Gastrocnemius medialis (tissue), 4 donors: Measurements from ENCODE around the gene DCAF4. TPM values are rescaled to one million over a fixed set of nuclear protein-coding genes. Genes with fewer than 3 reads are reported as not detected.

Source experiments
- ATAC-seq, 2 donors: fragments of 150-250 bp; one replicate each; pipeline ENCODE4 v1.9.1; 2016
- DNase-seq, 2 donors: peaks; one replicate each; pipeline ENCODE4 v3.0.0-alpha.2; 2019
- H3K27ac ChIP-seq, 4 donors: fragments of 200-600 bp; sonication (generic); 1 replicate in 1 of 4; 2 replicates in 3 of 4; pipeline ENCODE4 v1.5.1; 2016 to 2018; ENCODE audit warnings: mild to moderate bottlenecking in 2 of 4, moderate library complexity in 1 of 4
- H3K27me3 ChIP-seq, 3 donors: fragments of 200-600 bp; sonication (generic) in 2 of 3; 1 replicate in 1 of 3; 2 replicates in 2 of 3; pipeline versions ENCODE4 v1.5.1 to v1.6.0; 2016 to 2019; ENCODE audit warnings: mild to moderate bottlenecking in 1 of 3, moderate library complexity in 1 of 3
- H3K36me3 ChIP-seq, 2 donors: fragments of 200-600 bp; sonication (generic) in 1 of 2; one replicate each; pipeline ENCODE4 v1.5.1; 2017 to 2018
- H3K4me1 ChIP-seq, 2 donors: fragments of 200-600 bp; sonication (generic) in 1 of 2; one replicate each; pipeline ENCODE4 v1.5.1; 2016 to 2017; ENCODE audit warnings: mild to moderate bottlenecking in 2 of 2
- H3K4me3 ChIP-seq, 4 donors: fragments of 200-600 bp; sonication (generic) in 3 of 4; 1 replicate in 1 of 4; 2 replicates in 3 of 4; pipeline ENCODE4 v1.5.1; 2016 to 2019; ENCODE audit warnings: mild to moderate bottlenecking in 2 of 4
- H3K9me3 ChIP-seq, 3 donors: fragments of 200-600 bp; sonication (generic) in 2 of 3; 1 replicate in 1 of 3; 2 replicates in 2 of 3; pipeline ENCODE4 v1.5.1; 2016 to 2019
- POLR2A ChIP-seq, 2 donors: fragments of 450-650 bp; IDR thresholded peaks; one replicate each; pipeline ENCODE4 v1.6.1; 2017; ENCODE audit warnings: antibody characterized with exemption in 2 of 2, mild to moderate bottlenecking in 2 of 2, moderate library complexity in 2 of 2
- in situ Hi-C, 4 donors: fragments of 200-750 bp; cut with MboI; loops; one replicate each; pipeline versions ENCODE4 v1.15.0 to v1.8.0; 2017; ENCODE audit warnings: low sequenced_read_pairs in 4 of 4
- intact Hi-C: fragments of 100-400 bp; cut with DNase I; formaldehyde crosslinking; loops from one replicate; pipeline ENCODE4 v1.15.1; 2023; ENCODE audit warnings: low total_unique reads
- total RNA-seq, 4 donors: library from RNA; depleted of rRNA; stranded (reverse); fragments of >200 nt; gene quantifications; one replicate each; pipeline versions ENCODE4 v1.1.0 to v1.2.3, GENCODE V29; 2016
- TF ChIP-seq, protein P1 (sequence below), 5 experiments: fragments of 450-650 bp in 3 of 5; fragments of 200-600 bp in 2 of 5; sonication (generic) in 2 of 5; IDR thresholded peaks in 4 of 5; conservative IDR thresholded peaks in 1 of 5; 1 replicate in 4 of 5; 2 replicates in 1 of 5; pipeline ENCODE4 v1.5.1; 2016 to 2019; ENCODE audit warnings: antibody characterized with exemption in 5 of 5, mild to moderate bottlenecking in 3 of 5, moderate library complexity in 3 of 5

The DCAF4 gene
- total RNA-seq, 4 donors from 2014 or later: 13.9 to 38.3 (median 25.7) TPM

DNA sequence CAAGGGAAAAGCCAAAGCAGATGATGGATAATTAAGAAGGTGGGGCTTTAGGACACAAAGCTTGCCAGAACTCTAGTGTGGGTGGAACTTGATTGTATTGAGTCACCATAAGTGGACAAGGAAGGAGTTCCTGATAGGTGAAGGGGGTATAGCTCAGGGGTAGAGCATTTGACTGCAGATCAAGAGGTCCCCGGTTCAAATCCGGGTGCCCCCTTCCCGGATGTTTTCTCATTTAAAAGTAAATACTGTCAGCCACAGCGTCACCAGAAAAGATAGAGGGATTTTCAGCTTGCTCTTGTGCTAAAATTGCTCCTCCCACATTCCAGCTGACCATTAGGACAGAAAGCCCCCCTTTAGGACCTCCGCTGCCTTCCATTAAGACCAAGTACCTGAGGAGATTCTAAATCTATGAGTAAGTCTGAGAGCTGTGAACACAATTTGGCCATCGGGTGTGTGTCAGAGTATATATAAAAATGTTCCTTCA is 36.6 kb downstream of the DCAF4 start:
- Histone ChIP-seq H3K9me3 (no peaks in the 10 kb centered on the region), H3K27ac (no peak overlapping the region), H3K36me3 (peaks cover 0 to 31% of the 10 kb centered on the region in 2 donors), H3K27me3 (no peaks in the 10 kb centered on the region), H3K4me1 (no peaks in the 10 kb centered on the region), H3K4me3 (no peak overlapping the region)
- no peak for DNase-seq
- TF ChIP-seq, protein P1, sequence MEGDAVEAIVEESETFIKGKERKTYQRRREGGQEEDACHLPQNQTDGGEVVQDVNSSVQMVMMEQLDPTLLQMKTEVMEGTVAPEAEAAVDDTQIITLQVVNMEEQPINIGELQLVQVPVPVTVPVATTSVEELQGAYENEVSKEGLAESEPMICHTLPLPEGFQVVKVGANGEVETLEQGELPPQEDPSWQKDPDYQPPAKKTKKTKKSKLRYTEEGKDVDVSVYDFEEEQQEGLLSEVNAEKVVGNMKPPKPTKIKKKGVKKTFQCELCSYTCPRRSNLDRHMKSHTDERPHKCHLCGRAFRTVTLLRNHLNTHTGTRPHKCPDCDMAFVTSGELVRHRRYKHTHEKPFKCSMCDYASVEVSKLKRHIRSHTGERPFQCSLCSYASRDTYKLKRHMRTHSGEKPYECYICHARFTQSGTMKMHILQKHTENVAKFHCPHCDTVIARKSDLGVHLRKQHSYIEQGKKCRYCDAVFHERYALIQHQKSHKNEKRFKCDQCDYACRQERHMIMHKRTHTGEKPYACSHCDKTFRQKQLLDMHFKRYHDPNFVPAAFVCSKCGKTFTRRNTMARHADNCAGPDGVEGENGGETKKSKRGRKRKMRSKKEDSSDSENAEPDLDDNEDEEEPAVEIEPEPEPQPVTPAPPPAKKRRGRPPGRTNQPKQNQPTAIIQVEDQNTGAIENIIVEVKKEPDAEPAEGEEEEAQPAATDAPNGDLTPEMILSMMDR (IDR thresholded peaks at IDR 0.05 in 4 of 5, conservative IDR thresholded peaks at IDR 0.05 in 1 of 5): no peak
- no peak for TF ChIP-seq POLR2A (IDR thresholded peaks at IDR 0.05)
- in situ Hi-C loops (no loop called here), intact Hi-C loops (no loop called here)
- ATAC-seq: no peak

DNA sequence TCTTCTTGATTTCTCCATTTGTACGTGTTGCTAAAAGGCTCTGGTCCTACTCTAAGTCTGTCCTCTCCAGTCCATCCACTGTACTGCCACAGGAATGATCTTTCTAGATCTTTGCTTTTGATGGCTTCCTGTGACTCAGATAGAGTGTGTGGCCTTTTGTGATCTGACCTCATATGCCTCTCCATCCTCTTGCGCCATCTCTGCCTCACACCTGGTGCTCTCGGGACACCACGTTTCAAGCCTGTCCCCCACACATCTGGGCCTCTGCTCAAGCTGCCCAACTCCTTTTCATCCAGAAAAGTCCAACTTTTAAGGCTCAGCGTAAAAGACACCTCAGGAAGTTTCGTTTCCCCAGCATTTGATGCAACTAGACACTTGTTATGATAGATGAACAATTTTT is 39.0 kb downstream of the DCAF4 start:
- Histone ChIP-seq H3K4me3 (no peak overlapping the region), H3K27ac (no peak overlapping the region), H3K27me3 (no peaks in the 10 kb centered on the region), H3K4me1 (no peaks in the 10 kb centered on the region), H3K36me3 (peaks cover 0 to 23% of the 10 kb centered on the region in 2 donors), H3K9me3 (no peaks in the 10 kb centered on the region)
- TF ChIP-seq, protein P1 (IDR thresholded peaks at IDR 0.05 in 4 of 5, conservative IDR thresholded peaks at IDR 0.05 in 1 of 5): no peak
- no peak for TF ChIP-seq POLR2A (IDR thresholded peaks at IDR 0.05)
- peak in 1 of 2 donors; percentile 32 for DNase-seq
- peak; percentile 22 to 65 for ATAC-seq
- intact Hi-C loops (no loop called here), in situ Hi-C loops (no loop called here)

DNA sequence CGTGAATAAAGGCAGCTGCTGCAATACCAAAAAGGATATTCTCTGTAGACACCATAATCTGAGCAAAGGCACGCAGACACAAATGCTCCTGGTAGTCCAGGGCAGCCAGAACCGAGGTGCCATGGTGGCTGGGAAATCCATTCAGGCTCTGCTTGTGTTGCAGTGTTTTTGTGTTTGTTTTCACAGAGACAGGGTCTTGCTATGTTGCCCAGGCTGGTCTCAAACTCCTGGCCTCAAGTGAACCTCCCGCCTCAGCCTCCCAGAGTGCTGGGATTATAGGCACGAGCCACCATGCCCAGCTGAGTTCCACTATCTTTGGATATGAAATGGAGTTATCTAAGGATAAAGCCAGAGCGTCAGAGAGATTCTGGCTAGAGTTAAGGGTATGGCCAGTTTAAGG is 39.8 kb downstream of the DCAF4 start:
- Histone ChIP-seq H3K36me3 (peaks cover 0 to 23% of the 10 kb centered on the region in 2 donors), H3K27me3 (no peaks in the 10 kb centered on the region), H3K4me3 (no peak overlapping the region), H3K9me3 (no peaks in the 10 kb centered on the region), H3K27ac (no peak overlapping the region), H3K4me1 (no peaks in the 10 kb centered on the region)
- in situ Hi-C loops: no loop called here
- no peak for TF ChIP-seq POLR2A (IDR thresholded peaks at IDR 0.05)
- intact Hi-C loops: no loop called here
- DNase-seq: no peak
- ATAC-seq: no peak

DNA sequence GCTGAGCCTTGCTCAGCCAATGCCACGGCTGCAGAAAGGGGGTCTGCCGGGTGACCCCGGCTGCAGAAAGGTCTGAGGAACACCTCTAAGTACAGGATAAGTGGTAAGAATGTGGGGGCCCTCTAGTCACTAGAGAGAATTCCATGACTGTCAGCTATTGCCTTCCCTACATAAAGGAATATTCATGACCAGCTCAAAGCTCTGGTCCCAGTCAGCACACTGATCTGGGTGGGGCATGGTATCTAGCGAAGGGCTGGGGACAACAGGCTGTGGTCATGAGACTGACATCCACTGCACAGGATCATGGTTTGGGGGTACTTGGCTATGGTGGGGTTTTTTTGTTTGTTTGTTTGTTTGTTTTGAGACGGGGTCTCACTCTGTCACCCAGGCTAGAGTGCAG is 42.1 kb downstream of the DCAF4 start:
- ATAC-seq (no peak), DNase-seq (no peak)
- Histone ChIP-seq H3K4me3 (no peak overlapping the region), H3K9me3 (no peaks in the 10 kb centered on the region), H3K27ac (no peak overlapping the region), H3K36me3 (peaks cover 0 to 44% of the 10 kb centered on the region in 2 donors), H3K27me3 (no peaks in the 10 kb centered on the region), H3K4me1 (no peaks in the 10 kb centered on the region)
- in situ Hi-C loops (no loop called here), intact Hi-C loops (no loop called here)
- TF ChIP-seq, protein P1 (IDR thresholded peaks at IDR 0.05 in 4 of 5, conservative IDR thresholded peaks at IDR 0.05 in 1 of 5): no peak
- TF ChIP-seq POLR2A (IDR thresholded peaks at IDR 0.05): no peak

DNA sequence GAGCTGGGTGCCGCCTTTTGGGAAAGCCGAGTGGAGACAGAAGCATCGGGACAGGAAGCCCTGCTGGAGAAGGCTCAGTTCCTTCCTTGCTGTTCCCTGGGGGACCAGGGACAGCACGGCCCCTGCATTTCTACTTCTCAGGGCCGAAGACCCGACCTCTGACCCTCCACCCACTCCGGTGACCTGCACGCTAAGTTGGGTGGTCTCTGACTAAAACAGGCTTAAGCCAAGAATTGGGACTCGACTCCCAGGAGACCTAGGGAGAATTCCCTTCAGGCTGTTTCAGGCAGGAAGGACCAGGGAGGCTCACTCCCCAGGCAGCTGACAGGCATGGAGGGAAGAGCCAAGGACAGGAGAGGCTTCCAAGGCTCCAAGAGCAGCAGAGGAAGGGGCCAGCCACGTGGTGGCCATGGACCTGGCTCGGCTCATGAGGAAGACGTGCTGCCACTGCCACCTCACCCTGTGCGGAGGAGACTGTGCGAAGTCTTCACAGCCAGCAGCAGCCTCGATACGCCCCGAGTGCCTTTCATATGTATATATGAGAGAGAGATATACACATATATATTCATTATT is 43.9 kb downstream of the DCAF4 start:
- TF ChIP-seq, protein P1 (IDR thresholded peaks at IDR 0.05 in 4 of 5, conservative IDR thresholded peaks at IDR 0.05 in 1 of 5): no peak
- no peak for TF ChIP-seq POLR2A (IDR thresholded peaks at IDR 0.05)
- Histone ChIP-seq H3K27me3 (no peaks in the 10 kb centered on the region), H3K27ac (no peak overlapping the region), H3K9me3 (no peaks in the 10 kb centered on the region), H3K4me3 (no peak overlapping the region), H3K4me1 (no peaks in the 10 kb centered on the region), H3K36me3 (peaks cover 0 to 62% of the 10 kb centered on the region in 2 donors)
- intact Hi-C loops (no loop called here), in situ Hi-C loops (no loop called here)
- DNase-seq (no peak), ATAC-seq (no peak)
